Measurements from ENCODE around the gene HES7. TPM values are rescaled to one million over a fixed set of nuclear protein-coding genes. Genes with fewer than 3 reads are reported as not detected.
"Not testable (repeated sequence)": the region's sequence is repeated elsewhere in the genome, so short reads cannot be mapped to it uniquely, and the experiment has no call there.

Gene HES7
- polyA plus RNA-seq, 12 donors = 0.12 to 0.29 (median 0.14) TPM; not detected in 9

- no peak for DNase-seq
These were observed 20.4 kb downstream of the HES7 start for GRCh38 chr17:8103549-8103948.

- no peak for DNase-seq
These were observed 22.2 kb downstream of the HES7 start for GRCh38 chr17:8101721-8102120.

GRCh38 chr17:8100763-8101162 is 23.1 kb downstream of the HES7 start:
- DNase-seq = no peak

GRCh38 chr17:8100111-8100510 is 23.8 kb downstream of the HES7 start:
- DNase-seq = no peak

- DNase-seq = no peak
These were observed 27.4 kb downstream of the HES7 start for GRCh38 chr17:8096541-8096940.

DNA sequence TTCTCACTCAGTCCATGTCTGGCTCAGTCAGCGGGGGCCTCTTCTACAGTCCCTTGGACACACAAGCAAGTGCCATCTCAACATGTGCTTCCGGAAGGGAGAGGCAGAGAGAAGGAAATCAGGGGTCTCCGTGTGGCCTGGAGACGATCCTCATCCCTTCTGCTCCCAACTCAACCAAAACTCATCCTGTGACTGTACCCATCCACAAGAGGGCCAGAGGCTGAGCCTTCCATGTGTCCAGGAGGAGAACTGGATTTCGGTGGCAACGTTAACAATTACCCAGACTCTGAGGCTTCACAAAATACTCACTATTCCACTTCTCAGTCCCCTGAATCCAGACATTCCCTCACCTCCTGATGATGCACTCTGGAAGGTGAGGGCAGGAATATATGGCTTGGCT is 28.5 kb downstream of the HES7 start:
- no peak for DNase-seq

GRCh38 chr17:8091033-8091687 is 32.7 kb downstream of the HES7 start:
- DNase-seq = no peak

DNA sequence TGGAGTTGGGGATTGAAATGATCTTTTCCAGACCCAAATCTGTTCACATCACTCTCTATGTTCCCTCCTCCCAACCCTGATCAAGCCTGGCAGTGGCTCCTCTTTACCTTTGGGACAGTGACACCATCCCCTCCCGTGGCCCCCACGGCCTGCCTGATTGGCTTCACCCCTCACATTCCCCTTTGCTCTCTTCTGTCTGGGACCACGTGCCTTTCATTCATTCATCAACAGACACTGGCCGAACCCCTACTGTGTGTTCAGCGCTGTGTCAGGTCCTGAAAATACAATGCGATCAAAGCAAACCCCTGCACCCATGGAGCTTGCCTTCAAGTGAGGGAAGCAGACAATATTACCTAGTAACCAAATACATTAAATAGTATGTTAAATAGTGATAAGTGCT is 34.2 kb downstream of the HES7 start:
- no peak for DNase-seq

DNA sequence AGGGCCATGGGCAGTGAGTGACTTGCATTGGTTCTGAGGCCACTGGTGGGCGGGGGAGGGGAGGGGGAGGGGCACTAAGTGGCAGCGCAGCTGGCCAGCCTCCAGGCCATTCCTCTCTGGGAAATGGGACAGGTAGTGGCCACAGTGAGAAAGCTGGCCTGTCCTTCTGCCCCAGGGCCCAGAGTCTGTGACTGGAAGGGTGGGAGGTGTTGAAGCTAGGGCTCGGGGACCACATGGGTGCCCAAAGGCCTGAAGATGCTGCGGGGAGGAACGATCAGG is 36.0 kb downstream of the HES7 start:
- no peak for DNase-seq

DNA sequence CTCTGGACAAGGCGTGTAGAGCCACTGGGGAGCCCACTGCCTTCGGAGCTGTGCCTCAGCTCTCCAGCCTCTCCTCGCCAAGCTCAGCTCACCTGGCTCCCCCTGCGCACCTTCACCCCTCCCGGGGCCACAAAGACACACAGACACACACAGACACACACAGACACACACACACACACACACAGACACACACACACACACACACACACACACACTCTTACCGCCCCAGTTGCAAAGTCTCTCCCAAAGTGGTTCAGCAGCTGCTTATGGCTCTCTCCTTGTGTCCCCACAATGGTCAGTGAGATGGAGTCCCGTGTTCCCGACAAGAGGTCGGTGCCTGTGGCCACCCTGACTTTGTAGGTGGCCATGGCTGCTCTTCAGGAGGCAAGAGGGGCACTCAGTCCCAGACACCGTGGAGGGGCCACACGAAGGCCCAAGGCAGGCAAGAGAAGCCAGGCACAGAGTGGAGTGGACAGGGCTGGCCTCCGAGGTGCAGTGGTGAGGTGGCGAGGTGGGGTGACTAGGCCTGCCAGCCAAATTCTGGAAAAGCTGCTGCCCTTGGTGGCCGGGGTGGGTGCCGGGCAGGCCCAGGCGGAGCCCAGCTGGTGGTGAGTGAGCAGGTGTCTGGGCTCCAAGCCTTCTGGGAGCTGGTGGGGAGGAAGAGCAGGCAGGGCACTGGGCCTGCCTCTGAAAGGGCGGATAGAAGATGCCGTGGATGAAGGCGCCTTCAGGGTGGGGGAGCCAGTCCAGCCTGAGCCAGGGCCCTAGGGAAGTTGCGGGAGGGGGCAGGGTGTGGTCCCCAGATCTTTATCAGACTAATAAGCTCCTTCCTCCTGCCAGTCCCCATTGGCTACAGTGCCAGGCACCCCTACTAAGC is 36.6 kb downstream of the HES7 start, which contains the start of gene ALOX12B:
Gene ALOX12B, minus strand, starts transcription at position 642 of the 877 bp plus-strand sequence. Its CDS starts 274 bp downstream, at position 368.
- no peak for DNase-seq

DNA sequence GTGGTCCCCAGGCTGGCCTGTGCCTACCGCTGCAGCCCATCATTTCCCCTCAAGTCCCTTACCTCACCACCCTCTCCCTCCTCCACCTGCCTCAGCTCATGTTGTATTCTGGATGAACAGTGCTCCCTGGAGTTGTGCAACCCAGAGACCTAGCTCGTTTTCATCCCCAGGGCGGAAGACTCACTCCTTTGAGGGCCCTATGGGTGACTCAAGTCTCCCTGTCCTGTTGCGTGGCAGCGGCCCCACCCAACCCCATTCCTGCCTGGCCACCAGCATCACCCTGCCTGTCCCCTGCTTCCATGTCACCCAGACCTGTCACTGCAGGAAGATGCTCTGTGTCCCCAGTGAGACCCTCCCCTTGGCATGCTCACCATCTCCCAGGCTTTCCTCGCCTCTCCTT is 39.7 kb downstream of the HES7 start:
- no peak for DNase-seq

GRCh38 chr17:8082292-8082691 is 41.6 kb downstream of the HES7 start:
- no peak for DNase-seq

DNA sequence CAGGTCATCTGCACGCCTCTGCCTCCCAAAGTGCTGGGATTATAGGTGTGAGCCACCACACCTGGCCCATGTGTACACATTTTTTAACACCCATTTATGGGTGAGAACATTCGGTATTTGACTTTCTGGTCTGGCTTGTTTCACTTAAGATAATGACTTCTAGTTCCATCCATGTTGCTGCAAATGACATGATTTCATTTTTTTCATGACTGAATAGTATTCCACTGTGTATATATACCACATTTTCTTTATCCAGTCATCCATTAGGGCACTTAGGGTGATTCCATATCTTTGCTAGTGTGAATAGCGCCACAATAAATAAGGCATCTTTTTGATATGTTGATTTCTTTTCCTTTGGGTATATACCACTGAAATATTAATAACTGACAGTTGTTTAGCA is 42.0 kb downstream of the HES7 start:
- DNase-seq = no peak

- DNase-seq = no peak
These were observed 43.1 kb downstream of the HES7 start for GRCh38 chr17:8080799-8081219.

DNA sequence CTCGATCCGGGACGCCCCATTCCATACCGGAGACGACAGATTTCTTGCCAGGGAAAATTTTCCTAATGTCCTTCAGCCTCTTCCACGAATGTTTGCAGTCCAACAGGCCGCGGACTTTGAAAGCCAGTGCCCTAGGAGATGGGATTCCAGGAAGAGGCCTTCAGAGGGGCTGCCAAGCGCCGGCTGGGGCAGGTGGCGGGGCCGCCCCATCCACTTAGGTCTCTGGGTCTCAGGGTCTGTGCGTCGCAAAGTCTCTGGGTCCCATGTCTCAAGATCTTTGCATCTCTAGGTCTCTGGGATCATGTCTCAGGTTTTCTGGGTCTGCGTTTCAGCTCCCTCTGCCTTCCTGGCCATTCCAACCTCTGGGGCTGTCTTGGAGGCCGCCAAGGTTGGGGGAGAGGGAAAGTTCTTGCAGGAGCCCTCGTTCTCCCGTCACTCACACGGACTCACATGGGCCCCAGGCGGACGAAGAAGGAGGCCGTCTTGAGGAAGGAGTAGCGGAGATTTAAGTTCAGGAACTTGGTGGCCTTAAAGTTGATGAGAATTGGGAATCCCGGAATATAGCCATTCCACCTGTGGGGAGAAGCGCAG is 43.6 kb downstream of the HES7 start:
- no peak for DNase-seq

- DNase-seq = peak; percentile 69
These were observed 44.4 kb downstream of the HES7 start for GRCh38 chr17:8079291-8080207.

- not testable (repeated sequence) for DNase-seq
These were observed 46.0 kb downstream of the HES7 start for GRCh38 chr17:8077939-8078338.

- DNase-seq = no peak
These were observed 47.2 kb downstream of the HES7 start for GRCh38 chr17:8076502-8077266.

GRCh38 chr17:8075574-8076342 is 48.1 kb downstream of the HES7 start:
- DNase-seq = no peak

GRCh38 chr17:8075081-8075480 is 48.8 kb downstream of the HES7 start:
- DNase-seq = no peak
